Kidney capillary endothelial cell (primary cell): ENCODE results near the gene CCNO.

ENCODE experiments used
- DNase-seq: peaks from one replicate; pipeline ENCODE4 v3.0.0-alpha.2; 2018; ENCODE audit warnings: low spot score

CCNO gene

GRCh38 chr5:55222985-55223811 lies 10.2 kb downstream of the CCNO start:
- no peak for DNase-seq

DNA sequence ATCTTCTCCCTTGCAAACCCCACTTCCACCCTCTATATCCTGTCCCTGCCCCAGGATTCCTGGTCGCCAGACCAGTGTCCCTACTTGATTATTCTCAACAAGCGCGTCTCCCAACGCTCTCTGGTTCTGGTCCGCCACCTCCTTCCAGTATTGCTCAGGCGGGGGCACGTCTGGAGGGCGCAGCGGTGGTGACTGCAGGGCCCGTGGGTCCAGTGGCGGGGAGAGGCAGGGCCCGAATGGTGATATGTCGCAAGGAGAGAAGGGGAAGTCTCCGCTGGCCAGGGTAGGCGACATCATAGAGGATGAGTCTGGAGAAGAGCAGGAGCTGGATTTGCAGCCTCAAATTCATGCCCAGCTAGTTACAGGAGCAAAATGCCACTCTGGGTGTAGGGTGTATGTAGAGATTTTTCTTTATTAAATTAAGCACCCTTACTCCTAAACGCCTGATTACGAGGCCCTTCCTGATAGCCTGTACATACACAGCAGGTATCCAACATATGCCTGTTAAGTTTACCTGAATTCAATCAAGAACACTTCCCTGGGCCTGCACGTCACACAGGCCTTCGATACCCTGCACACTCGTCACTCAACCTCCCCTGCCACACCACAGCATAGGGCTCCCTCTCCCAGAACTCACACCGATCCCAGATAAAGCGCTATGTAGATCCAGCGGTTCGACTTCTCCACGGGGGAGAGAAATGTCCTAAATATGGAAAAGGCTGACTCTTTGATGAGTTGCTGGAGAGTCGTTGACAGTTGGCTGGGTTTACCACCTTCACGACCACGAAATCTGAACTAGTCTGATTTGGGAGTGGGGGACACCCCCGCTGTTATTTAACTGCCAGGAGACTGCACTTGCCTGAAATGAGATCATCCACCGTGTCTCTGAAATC lies 11.1 kb downstream of the CCNO start:
- no peak for DNase-seq

DNA sequence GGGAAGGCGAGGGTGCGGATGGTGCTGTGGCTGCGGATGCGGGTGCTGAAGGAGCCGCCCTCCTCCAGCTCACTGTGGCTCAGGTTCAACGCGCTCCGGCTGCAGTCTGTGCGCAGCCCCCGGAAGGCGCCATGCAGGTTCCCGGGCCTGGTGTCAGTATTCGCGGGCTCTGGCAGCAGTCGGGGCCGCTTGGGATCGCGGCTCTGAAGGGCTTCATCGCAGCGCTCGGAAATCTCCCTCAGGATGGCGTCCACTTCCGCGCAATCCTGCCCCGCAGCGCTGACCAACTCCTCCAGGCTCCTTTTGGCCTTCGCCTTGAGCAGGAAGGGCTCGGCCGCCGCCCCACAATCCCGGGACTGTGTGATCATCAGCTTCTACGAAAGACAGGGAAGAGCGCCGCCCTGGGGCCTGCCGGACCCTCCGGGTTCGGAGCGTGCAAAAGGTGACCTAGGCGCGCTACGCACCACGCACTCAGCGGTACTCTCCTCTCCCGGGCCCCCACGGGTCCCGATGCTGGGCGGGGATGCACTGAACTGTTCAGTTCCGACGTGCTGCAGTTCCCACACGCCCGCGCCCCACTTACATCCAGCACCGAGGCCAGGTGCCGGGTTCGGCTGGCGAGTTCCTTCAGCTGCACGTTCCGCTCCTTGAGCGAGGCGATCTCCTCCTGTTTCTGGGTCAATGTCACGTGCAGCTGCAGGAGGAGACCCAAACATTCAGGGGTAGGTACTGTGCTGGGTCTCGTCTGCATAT lies 12.8 kb downstream of the CCNO start:
- no peak for DNase-seq

- no peak for DNase-seq
Observed at GRCh38 chr5:55219770-55220169, 13.6 kb downstream of the CCNO start.

DNA sequence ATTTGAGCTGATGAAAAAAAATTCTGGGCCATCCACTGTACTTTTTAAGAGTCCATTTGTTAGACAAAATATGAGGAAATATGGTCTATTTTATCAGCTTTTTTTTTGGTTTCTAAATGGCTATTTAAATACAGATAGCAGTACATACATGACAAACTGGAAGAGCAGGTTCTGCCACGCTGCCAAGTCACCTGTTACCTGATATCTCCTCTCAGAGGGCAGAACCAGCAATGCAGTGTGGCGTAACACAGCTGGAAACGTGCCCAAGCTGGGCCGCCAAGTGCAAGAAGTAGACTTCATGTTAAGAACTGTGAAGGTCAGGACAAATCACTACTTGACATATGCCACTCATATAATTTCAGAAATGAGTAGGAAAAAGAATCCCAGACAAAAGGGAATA lies 14.4 kb downstream of the CCNO start:
- no peak for DNase-seq

DNA sequence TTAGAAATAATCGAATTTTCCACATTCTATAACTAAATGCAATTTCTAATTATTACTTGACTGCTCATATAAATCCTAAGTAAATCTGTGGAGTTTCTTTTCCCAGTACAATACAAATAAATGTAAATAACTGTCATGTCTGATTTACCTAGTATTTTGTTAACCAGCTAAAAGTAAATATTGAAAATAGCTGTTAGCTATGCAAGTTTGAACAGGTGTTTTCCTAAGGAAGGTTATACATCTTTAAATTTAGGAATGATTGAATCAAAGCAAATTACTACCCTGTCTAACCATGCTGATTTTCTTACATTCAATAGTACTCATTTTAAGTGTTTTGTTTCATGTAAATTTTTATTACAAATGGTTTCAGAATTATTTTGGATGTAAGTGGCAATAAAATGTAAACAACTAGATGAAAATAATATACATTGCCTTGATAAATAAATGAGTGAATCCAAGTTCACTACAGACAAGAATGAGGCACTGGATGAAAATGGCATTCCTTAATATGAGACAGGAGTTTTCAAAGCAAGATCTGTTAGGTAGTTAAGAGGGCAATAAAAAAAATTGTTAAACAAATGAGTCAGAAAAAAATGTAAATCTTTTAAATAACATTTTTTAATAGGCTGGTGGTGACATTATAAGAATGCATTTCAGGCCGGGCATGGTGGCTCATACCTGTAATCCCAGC lies 22.1 kb downstream of the CCNO start:
- no peak for DNase-seq

GRCh38 chr5:55205001-55205400 lies 28.4 kb downstream of the CCNO start:
- DNase-seq: no peak

DNA sequence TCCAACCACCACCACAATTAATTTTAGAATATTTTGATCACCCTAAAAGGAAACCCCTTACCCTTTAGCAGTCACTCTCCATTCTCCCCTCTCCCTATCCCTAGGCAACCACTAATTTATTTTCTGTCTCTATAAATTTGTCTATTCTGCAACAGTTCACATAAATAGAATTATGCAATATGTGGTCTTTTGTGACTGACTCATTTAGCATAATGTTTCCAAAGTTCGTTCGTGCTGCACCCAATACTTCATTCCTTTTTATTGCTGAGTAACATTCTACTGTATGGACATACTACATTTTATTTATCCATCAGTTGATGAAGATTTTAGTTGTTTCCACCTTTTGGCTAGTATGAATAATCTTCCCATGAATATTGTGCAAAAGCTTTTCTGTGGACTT lies 42.2 kb downstream of the CCNO start:
- DNase-seq: no peak

GRCh38 chr5:55188656-55189540 lies 44.5 kb downstream of the CCNO start:
- DNase-seq: no peak

DNA sequence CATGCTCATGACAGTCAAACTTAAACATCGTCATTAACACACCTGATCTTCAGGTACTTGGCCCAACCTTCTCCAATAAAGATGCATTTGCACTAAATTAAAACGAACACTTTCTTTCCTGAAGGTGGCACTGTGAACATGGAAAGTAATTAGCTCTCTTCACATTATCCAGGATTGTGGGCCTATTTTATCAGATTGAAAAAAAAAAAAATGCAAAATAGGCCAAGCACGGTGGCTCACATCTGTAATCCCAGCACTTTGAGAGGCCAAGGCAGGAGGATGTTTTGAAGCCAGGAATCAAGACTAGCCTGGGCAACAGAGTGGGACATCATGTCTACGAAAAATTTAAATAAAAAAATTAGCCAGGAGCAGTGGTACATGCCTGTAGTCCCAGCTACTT lies 46.0 kb downstream of the CCNO start:
- no peak for DNase-seq
